Transverse colon (tissue), 4 donors: Measurements from ENCODE around the gene SLC12A7.

ENCODE experiments used
- CTCF ChIP-seq, 5 experiments: fragments of 200-600 bp in 3 of 5; fragments of 450-650 bp in 2 of 5; sonication (generic) in 3 of 5; IDR thresholded peaks; 1 replicate in 2 of 5; 2 replicates in 3 of 5; pipeline ENCODE4 v1.5.1; 2016 to 2017; ENCODE audit warnings: antibody characterized with exemption in 5 of 5, inconsistent platforms in 3 of 5, mild to moderate bottlenecking in 2 of 5, moderate library complexity in 1 of 5
- EP300 ChIP-seq: sonication (generic); formaldehyde crosslinking; IDR thresholded peaks from one replicate; pipeline ENCODE4 v1.6.1; 2017; ENCODE audit warnings: antibody characterized with exemption, low read depth
- POLR2A ChIP-seq: fragments of 450-650 bp; IDR thresholded peaks from one replicate; pipeline ENCODE4 v1.6.1; 2016; ENCODE audit warnings: antibody characterized with exemption, mild to moderate bottlenecking, moderate library complexity
- POLR2AphosphoS5 ChIP-seq, 3 donors: sonication (generic); formaldehyde crosslinking; IDR thresholded peaks; one replicate each; pipeline ENCODE4 v1.6.1; 2016; ENCODE audit warnings: antibody characterized with exemption in 3 of 3

- TF ChIP-seq CTCF (IDR thresholded peaks at IDR 0.05) = no peak
- TF ChIP-seq POLR2AphosphoS5 (IDR thresholded peaks at IDR 0.05) = no peak
- TF ChIP-seq EP300 = no peak
- no peak for TF ChIP-seq POLR2A
These were observed 43.5 kb upstream of the SLC12A7 start for GRCh38 chr5:1155191-1156032.
